ENCODE results near the gene WIPF2. TPM values are rescaled to one million over a fixed set of nuclear protein-coding genes. Genes with fewer than 3 reads are reported as not detected.
"Not testable (repeated sequence)": the region's sequence is repeated elsewhere in the genome, so short reads cannot be mapped to it uniquely, and the experiment has no call there.

The WIPF2 gene
- total RNA-seq, 1 experiment from 2014 or later = 5.1 TPM

GRCh38 chr17:40283662-40284061 lies 64.6 kb downstream of the WIPF2 start:
- in situ Hi-C loops (cut with HindIII; ENCODE audit: low pct_unique_long_range_greater_than_20kb, low sequenced_read_pairs) = no loop called here

DNA sequence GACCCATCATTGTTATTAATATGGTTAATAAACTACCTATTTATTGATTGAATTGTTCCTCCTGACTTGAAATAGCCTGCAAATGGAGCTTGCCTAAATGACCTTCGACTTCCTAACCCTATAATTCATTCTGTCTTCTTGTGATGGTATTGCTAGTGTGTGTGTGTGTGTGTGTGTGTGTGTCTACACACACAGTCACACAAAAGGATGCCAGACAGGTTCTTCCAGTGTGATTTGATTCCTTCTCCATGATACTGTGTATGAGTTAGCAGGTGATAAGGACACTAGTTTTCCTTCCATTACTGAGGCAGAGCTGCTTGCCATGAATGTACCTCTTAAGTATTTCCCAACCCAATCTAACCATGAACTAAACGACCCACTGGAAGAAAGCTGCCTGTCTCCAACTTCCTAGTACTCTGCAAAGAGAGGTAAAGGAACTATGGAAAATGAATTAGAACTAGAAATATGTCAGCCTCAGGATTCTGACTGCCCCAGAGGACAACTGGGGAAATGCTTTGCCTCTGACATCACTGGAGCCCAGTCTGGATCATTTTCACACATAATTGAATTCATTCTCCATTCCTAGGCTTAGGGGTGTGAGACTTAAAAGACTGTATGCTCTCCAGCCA lies 65.1 kb downstream of the WIPF2 start:
- in situ Hi-C loops (cut with HindIII; ENCODE audit: low pct_unique_long_range_greater_than_20kb, low sequenced_read_pairs) = no loop called here
- DNase-seq (ENCODE audit: low read depth, low spot score) = peak; percentile 37

More at GRCh38 chr17:40283662-40284061, 64.6 kb downstream of the WIPF2 start:
- DNase-seq (ENCODE audit: low read depth, low spot score) = no peak

DNA sequence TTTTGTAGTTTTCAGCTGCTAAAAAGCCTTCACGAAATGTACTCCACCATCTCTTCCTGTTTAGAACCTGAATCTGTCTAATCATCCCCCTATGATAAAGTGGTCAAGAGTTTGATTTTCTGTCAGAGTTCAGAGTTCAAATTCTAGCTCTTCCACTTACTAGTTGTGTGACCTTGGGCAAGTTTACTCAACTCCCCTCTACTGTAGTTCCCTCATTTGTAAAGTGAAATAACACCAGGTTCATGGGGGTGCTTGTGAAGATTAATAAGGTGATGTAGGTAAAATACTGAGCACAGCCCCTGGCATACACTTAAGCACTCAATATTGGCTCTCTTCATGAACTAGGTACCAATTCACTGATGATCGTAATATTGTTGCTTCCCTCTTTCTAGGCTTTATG lies 67.4 kb downstream of the WIPF2 start:
- in situ Hi-C loops (cut with HindIII; ENCODE audit: low pct_unique_long_range_greater_than_20kb, low sequenced_read_pairs) = no loop called here
- DNase-seq (ENCODE audit: low read depth, low spot score) = no peak

- DNase-seq (ENCODE audit: low read depth, low spot score) = no peak
- in situ Hi-C loops (cut with HindIII; ENCODE audit: low pct_unique_long_range_greater_than_20kb, low sequenced_read_pairs) = no loop called here
These were observed 68.0 kb downstream of the WIPF2 start for GRCh38 chr17:40287159-40287493.

DNA sequence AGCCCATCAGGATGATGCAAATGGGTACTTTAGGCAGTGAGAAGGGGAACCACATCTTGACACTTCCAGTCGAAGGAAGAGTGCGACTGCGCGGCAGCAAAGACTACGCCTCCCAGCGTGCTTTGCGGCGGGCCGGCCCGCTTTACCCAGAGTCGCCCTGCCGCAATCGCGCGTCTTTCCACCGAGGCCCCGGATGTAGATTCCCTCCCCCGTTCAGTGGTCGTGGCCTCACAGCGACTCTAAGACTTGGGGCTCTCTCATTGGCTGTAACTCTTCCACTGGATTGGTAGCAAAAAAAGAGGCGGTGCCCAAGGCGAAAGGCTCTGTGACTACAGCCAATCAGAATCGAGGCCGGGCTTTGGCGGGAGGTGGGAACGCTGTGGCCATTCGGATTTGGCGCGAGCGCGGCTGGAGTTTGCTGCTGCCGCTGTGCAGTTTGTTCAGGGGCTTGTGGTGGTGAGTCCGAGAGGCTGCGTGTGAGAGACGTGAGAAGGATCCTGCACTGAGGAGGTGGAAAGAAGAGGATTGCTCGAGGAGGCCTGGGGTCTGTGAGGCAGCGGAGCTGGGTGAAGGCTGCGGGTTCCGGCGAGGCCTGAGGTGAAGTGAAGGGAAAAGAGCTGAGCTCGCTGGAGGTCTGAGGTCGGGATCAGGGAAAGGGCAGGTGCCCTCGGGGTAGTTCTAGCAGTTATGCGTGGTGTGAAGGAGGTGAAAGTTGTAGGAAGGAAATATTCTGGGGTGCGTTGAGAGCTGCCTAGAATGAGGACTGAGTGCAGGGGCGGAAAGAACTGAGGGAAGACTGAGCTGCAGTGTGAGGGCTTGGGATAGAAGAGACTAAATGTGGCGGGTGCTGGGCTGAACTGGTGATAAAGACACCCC lies 68.6 kb downstream of the WIPF2 start, which contains the start of gene CDC6:
CDC6 (plus strand) TSS at position 386 of the 876 bp plus-strand sequence. CDS start 1,542 bp downstream, outside the sequence.
- in situ Hi-C loops (cut with HindIII; ENCODE audit: low pct_unique_long_range_greater_than_20kb, low sequenced_read_pairs) = no loop called here
- peak; percentile 100 for DNase-seq (ENCODE audit: low read depth, low spot score)

DNA sequence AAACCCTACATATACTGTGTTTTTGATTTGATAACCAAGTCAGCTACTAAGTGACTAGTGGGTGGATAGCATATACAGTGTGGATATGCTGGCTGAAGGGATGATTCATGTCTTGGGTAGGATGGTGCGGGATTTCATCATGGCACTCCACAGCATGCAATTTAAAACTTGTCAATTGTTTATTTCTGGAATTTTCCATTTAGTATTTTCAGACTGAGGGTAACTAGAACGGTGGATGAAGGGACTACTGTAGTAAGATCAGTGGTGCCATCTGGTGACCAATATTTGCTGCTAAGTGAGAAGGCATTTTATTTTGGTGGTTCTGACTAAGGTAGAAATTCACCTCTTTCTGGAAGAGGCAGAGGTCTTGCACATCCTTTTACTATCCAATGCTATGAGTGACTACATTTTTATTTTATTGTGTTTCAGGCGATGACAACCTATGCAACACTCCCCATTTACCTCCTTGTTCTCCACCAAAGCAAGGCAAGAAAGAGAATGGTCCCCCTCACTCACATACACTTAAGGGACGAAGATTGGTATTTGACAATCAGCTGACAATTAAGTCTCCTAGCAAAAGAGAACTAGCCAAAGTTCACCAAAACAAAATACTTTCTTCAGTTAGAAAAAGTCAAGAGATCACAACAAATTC lies 71.7 kb downstream of the WIPF2 start:
- peak; percentile 79 for DNase-seq (ENCODE audit: low read depth, low spot score)
- in situ Hi-C loops (cut with HindIII; ENCODE audit: low pct_unique_long_range_greater_than_20kb, low sequenced_read_pairs) = no loop called here

GRCh38 chr17:40291281-40291664 lies 72.2 kb downstream of the WIPF2 start:
- in situ Hi-C loops (cut with HindIII; ENCODE audit: low pct_unique_long_range_greater_than_20kb, low sequenced_read_pairs) = no loop called here
- DNase-seq (ENCODE audit: low read depth, low spot score) = no peak

GRCh38 chr17:40293363-40293762 lies 74.3 kb downstream of the WIPF2 start:
- in situ Hi-C loops (cut with HindIII; ENCODE audit: low pct_unique_long_range_greater_than_20kb, low sequenced_read_pairs) = no loop called here
- DNase-seq (ENCODE audit: low read depth, low spot score) = no peak

DNA sequence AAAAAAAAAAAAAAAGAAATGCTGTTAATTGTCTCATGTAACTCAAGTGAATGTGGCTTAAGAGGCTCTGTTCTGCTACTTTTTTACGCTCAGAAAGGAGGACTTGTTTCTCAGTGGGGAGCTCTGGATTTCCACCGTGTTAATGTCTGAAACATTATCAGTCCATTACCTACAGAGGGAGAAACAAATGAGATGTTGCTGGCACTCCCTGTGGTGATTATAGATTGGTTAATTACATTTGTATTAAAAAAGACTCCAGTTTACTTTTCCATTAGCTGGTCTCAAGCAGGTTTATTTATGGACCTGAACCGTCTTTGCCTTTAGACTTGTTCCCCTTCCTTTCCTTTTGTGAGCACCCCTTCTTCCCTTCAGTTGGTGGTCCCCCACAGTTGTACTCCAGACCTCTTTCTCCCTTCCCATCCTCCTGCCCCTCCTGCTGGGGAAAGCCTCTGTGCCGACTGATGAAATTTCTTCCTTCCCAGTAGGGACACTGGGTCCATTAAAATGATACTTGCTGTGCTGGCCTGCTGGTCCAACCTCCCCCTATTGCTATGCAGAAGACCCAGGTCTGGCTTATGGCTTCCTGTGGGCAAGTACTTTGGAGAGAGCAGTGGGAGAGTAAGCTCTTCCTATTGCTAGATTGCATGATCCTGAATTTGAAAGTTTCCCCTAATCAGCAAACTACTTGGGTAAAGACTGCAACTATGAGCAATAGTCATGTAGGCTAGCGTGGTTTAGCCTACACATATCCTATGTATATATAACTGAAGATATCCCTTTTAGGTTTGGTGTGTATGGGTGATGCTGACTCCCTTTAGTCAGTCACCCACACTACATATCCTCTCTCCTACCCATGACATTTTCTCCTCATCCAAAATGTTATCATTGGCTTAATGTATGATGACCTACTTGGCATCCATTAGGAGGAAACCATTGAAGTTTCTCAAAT lies 76.7 kb downstream of the WIPF2 start:
- in situ Hi-C loops (cut with HindIII; ENCODE audit: low pct_unique_long_range_greater_than_20kb, low sequenced_read_pairs) = no loop called here
- DNase-seq (ENCODE audit: low read depth, low spot score) = no peak

GRCh38 chr17:40297511-40297910 lies 78.4 kb downstream of the WIPF2 start:
- in situ Hi-C loops (cut with HindIII; ENCODE audit: low pct_unique_long_range_greater_than_20kb, low sequenced_read_pairs) = no loop called here

GRCh38 chr17:40298726-40299125 lies 79.6 kb downstream of the WIPF2 start:
- DNase-seq (ENCODE audit: low read depth, low spot score) = no peak
- in situ Hi-C loops (cut with HindIII; ENCODE audit: low pct_unique_long_range_greater_than_20kb, low sequenced_read_pairs) = no loop called here

More at GRCh38 chr17:40297511-40297910, 78.4 kb downstream of the WIPF2 start:
- no peak for DNase-seq (ENCODE audit: low read depth, low spot score)

- DNase-seq (ENCODE audit: low read depth, low spot score); in situ Hi-C loops (cut with HindIII; ENCODE audit: low pct_unique_long_range_greater_than_20kb, low sequenced_read_pairs): not testable (repeated sequence)
These were observed 80.2 kb downstream of the WIPF2 start for GRCh38 chr17:40299159-40299757.

- DNase-seq (ENCODE audit: low read depth, low spot score) = peak; percentile 49
- in situ Hi-C loops (cut with HindIII; ENCODE audit: low pct_unique_long_range_greater_than_20kb, low sequenced_read_pairs) = no loop called here
These were observed 82.2 kb downstream of the WIPF2 start for GRCh38 chr17:40301315-40301714.

GRCh38 chr17:40303009-40303657 lies 84.0 kb downstream of the WIPF2 start:
- in situ Hi-C loops (cut with HindIII; ENCODE audit: low pct_unique_long_range_greater_than_20kb, low sequenced_read_pairs) = no loop called here
- peak; percentile 71 for DNase-seq (ENCODE audit: low read depth, low spot score)

DNA sequence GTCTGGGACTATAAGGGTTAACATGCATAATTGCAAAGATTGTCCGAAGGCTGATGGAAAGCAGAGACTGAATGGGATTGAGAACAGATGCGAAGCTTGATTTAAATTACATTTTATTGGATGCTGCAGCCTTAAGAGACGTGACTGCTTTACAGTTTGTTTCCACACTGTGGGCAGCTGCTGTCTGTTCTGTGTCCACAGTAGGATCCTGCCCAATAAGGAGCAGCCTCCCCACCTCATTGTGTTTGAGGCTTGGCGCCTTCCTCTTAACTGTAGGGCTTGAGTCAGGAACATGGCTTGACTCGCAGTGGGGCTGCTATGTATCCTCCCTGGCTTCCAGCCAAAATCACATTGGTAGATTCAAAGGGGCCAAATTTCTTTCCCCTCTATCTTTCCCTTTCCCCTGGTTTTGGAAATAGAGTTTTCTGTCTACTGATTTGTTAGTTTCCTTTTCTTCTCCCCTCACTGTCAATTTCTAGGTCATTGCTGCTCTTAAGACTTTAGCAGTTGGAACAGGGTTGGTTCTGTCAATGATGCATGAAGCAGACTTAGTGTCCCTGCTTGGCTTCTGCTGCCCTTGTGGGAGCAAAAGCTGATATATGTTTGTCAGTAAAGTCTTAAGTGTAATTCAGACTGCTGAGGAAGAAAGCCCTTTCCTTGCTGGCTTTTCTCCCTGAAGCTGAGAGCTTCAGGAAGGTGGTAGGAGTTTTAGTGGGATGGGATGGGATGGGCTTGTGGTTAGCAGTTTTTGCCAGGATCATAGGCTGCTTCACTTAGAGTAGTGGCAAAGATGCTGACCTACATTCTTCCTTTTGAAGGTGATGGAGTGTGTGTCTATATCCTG lies 84.8 kb downstream of the WIPF2 start:
- DNase-seq (ENCODE audit: low read depth, low spot score) = no peak
- in situ Hi-C loops (cut with HindIII; ENCODE audit: low pct_unique_long_range_greater_than_20kb, low sequenced_read_pairs) = no loop called here

DNA sequence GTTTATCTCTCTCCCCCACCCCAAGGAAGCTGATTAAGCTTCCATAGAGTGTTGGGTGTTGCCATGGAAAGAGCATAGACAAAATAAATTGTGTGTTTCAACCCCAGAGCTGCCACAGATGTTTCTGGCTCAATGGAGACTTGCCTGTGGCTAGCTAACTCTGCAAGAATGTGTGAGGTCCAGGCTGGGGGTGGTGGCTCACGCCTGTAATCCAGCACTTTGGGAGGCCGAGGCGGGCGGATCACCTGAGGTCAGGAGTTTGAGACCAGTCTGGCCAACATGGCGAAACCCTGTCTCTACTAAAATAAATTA lies 85.4 kb downstream of the WIPF2 start:
- DNase-seq (ENCODE audit: low read depth, low spot score) = not testable (repeated sequence)

More for the DNA sequence above, 85.4 kb downstream of the WIPF2 start:
- in situ Hi-C loops (cut with HindIII; ENCODE audit: low pct_unique_long_range_greater_than_20kb, low sequenced_read_pairs) = not testable (repeated sequence)
